Mesodermal cell (in vitro differentiated cells): ENCODE data around the gene SLC17A6.

Source experiments
- H3K27ac ChIP-seq: 2 replicates; pipeline ENCODE4 v1.7.0; 2013; ENCODE audit warnings: mild to moderate bottlenecking, low read depth, low read length, moderate library complexity; ENCODE audit not compliant: severe bottlenecking
- H3K36me3 ChIP-seq: 2 replicates; pipeline ENCODE4 v1.7.1; 2013; ENCODE audit warnings: mild to moderate bottlenecking, low read length, moderate library complexity; ENCODE audit not compliant: control insufficient read depth, insufficient read depth
- H3K4me1 ChIP-seq: one replicate; pipeline ENCODE4 v1.7.1; 2013; ENCODE audit warnings: mild to moderate bottlenecking, low read length; ENCODE audit not compliant: insufficient read depth, control insufficient read depth, poor library complexity, severe bottlenecking
- H3K4me3 ChIP-seq: 2 replicates; pipeline ENCODE4 v1.7.0; 2013; ENCODE audit warnings: low read length, control low read depth, mild to moderate bottlenecking; ENCODE audit not compliant: insufficient read depth, poor library complexity, severe bottlenecking; ENCODE audit errors: extremely low read depth
- H3K9me3 ChIP-seq: 2 replicates; pipeline ENCODE4 v1.7.1; 2013; ENCODE audit warnings: mild to moderate bottlenecking, low read length, moderate library complexity; ENCODE audit not compliant: control insufficient read depth
- WGBS, 2 experiments: methylation state at CpG; one replicate each; pipeline ENCODE4 v1.1.5; 2013; ENCODE audit warnings: missing lambda C conversion rate in 2 of 2; ENCODE audit not compliant: insufficient coverage in 2 of 2; 5-methylcytosine and 5-hydroxymethylcytosine counted together

SLC17A6 gene

GRCh38 chr11:22389526-22390282 is 51.5 kb downstream of the SLC17A6 start:
- WGBS, 2 experiments = 89 to 93% methylated on average over 3 to 6 of the region's 6 CpGs
- no peak overlapping the region for H3K27ac ChIP-seq
- H3K4me3 ChIP-seq = no peak overlapping the region
- no peaks in the 10 kb centered on the region for H3K36me3 ChIP-seq
- H3K4me1 ChIP-seq = no peaks in the 10 kb centered on the region
- no peaks in the 10 kb centered on the region for H3K9me3 ChIP-seq

- H3K36me3 ChIP-seq = no peaks in the 10 kb centered on the region
- H3K9me3 ChIP-seq = no peaks in the 10 kb centered on the region
- H3K4me1 ChIP-seq = no peaks in the 10 kb centered on the region
- 83 to 86% methylated on average over 2 to 5 of the region's 5 CpGs for WGBS, 2 experiments
- H3K27ac ChIP-seq = no peak overlapping the region
- no peak overlapping the region for H3K4me3 ChIP-seq
Measured at GRCh38 chr11:22390283-22390655, 52.1 kb downstream of the SLC17A6 start.

GRCh38 chr11:22392561-22392960 is 54.4 kb downstream of the SLC17A6 start:
- Histone ChIP-seq H3K36me3 (no peaks in the 10 kb centered on the region), H3K9me3 (no peaks in the 10 kb centered on the region), H3K4me3 (no peak overlapping the region), H3K4me1 (no peaks in the 10 kb centered on the region), H3K27ac (no peak overlapping the region)

- Histone ChIP-seq H3K27ac (no peak overlapping the region), H3K4me3 (no peak overlapping the region), H3K36me3 (no peaks in the 10 kb centered on the region), H3K4me1 (no peaks in the 10 kb centered on the region), H3K9me3 (no peaks in the 10 kb centered on the region)
- no CpG with 5 or more reads among the region's 3 CpGs for WGBS, 2 experiments
Measured at GRCh38 chr11:22405377-22405776, 67.2 kb downstream of the SLC17A6 start.

GRCh38 chr11:22407267-22407666 is 69.1 kb downstream of the SLC17A6 start:
- no peaks in the 10 kb centered on the region for H3K4me1 ChIP-seq
- WGBS, 2 experiments = no CpG with 5 or more reads among the region's 1 CpG
- no peaks in the 10 kb centered on the region for H3K36me3 ChIP-seq
- no peaks in the 10 kb centered on the region for H3K9me3 ChIP-seq
- no peak overlapping the region for H3K4me3 ChIP-seq
- no peak overlapping the region for H3K27ac ChIP-seq

GRCh38 chr11:22407921-22408320 is 69.7 kb downstream of the SLC17A6 start:
- Histone ChIP-seq H3K4me1 (no peaks in the 10 kb centered on the region), H3K4me3 (no peak overlapping the region), H3K9me3 (no peaks in the 10 kb centered on the region), H3K36me3 (no peaks in the 10 kb centered on the region), H3K27ac (no peak overlapping the region)
- 81% methylated on average over 2 of the region's 2 CpGs; no CpG with 5 or more reads in 1 of the 2 experiments for WGBS, 2 experiments

- H3K27ac ChIP-seq = no peak overlapping the region
- no peaks in the 10 kb centered on the region for H3K36me3 ChIP-seq
- H3K4me3 ChIP-seq = no peak overlapping the region
- H3K4me1 ChIP-seq = no peaks in the 10 kb centered on the region
- WGBS, 2 experiments = 92% methylated on average over 2 of the region's 4 CpGs; no CpG with 5 or more reads in 1 of the 2 experiments
- H3K9me3 ChIP-seq = no peaks in the 10 kb centered on the region
Measured at GRCh38 chr11:22415476-22415875, 77.3 kb downstream of the SLC17A6 start.

GRCh38 chr11:22416462-22416861 is 78.3 kb downstream of the SLC17A6 start:
- no peak overlapping the region for H3K4me3 ChIP-seq
- H3K27ac ChIP-seq = no peak overlapping the region
- no peaks in the 10 kb centered on the region for H3K4me1 ChIP-seq
- WGBS, 2 experiments = 78% methylated on average over 2 of the region's 4 CpGs; no CpG with 5 or more reads in 1 of the 2 experiments
- no peaks in the 10 kb centered on the region for H3K9me3 ChIP-seq
- H3K36me3 ChIP-seq = no peaks in the 10 kb centered on the region

- Histone ChIP-seq H3K27ac (no peak overlapping the region), H3K36me3 (no peaks in the 10 kb centered on the region), H3K4me3 (no peak overlapping the region), H3K9me3 (no peaks in the 10 kb centered on the region), H3K4me1 (no peaks in the 10 kb centered on the region)
- no CpG with 5 or more reads among the region's 1 CpG for WGBS, 2 experiments
Measured at GRCh38 chr11:22426915-22427314, 88.7 kb downstream of the SLC17A6 start.
